Spinal cord (tissue), 10 donors: ENCODE results near the gene SQSTM1. TPM values are rescaled to one million over a fixed set of nuclear protein-coding genes. Genes with fewer than 3 reads are reported as not detected.

Experiments
- DNase-seq, 6 donors: peaks; one replicate each; pipeline versions ENCODE4 v3.0.0 to v3.0.0-alpha.2; 2013 to 2015; ENCODE audit warnings: low spot score in 6 of 6, low read depth in 4 of 6
- H3K27ac ChIP-seq: one replicate; pipeline ENCODE4 v1.5.1; 2013; ENCODE audit warnings: low read depth, low read length, control low read depth
- H3K27me3 ChIP-seq: one replicate; pipeline ENCODE4 v1.6.1; 2013; ENCODE audit warnings: low read length; ENCODE audit not compliant: control insufficient read depth, insufficient read depth
- H3K36me3 ChIP-seq: one replicate; pipeline ENCODE4 v1.6.1; 2013; ENCODE audit warnings: low read length; ENCODE audit not compliant: control insufficient read depth, insufficient read depth
- H3K4me1 ChIP-seq: one replicate; pipeline ENCODE4 v1.6.1; 2013; ENCODE audit warnings: low read length; ENCODE audit not compliant: control insufficient read depth, insufficient read depth
- H3K4me3 ChIP-seq: one replicate; pipeline ENCODE4 v1.5.1; 2013; ENCODE audit warnings: low read depth, low read length, control low read depth
- H3K9me3 ChIP-seq: one replicate; pipeline ENCODE4 v1.6.1; 2013; ENCODE audit warnings: low read length; ENCODE audit not compliant: control insufficient read depth, insufficient read depth
- WGBS: methylation state at CpG from one replicate; pipeline ENCODE4 v1.1.5; 2013; ENCODE audit warnings: missing lambda C conversion rate; ENCODE audit not compliant: insufficient coverage; 5-methylcytosine and 5-hydroxymethylcytosine counted together
- polyA plus RNA-seq, 2 donors: library from polyadenylated mRNA; unstranded; fragments of 120-200 nt; gene quantifications; one replicate each; pipeline ENCODE4 v1.2.1, GENCODE V29; 2013; ENCODE audit not compliant: insufficient read length in 2 of 2
- total RNA-seq, 2 donors: library from RNA; depleted of rRNA in 1 of 2; stranded (reverse); fragments of 120-200 nt in 1 of 2; fragments of >200 nt in 1 of 2; gene quantifications; one replicate each; pipeline versions ENCODE4 v1.2.3 to v1.2.4, GENCODE V29; 2013 to 2014
- donor health status: healthy.

Gene SQSTM1
- total and polyA plus RNA-seq, 4 donors, result 95.6 to 155 (median 119) TPM

DNA sequence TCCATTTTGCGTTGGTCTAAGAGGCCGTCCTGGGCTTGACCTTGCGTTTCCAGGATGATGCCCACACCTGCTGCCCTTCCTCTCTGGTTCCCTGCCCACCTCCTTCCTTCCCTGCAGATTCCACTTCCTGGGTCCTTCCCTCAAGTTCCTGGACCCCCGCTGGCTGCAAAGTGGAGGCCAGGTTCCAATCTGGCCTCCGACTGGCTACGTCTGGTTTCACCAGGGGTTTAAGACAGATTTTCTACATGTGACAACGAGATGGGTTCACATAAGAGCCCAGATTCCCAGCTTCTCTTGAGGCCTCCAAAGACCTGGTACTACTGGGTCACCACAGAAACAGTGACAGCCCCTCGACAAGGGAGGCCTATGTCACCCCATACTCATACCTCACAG, 16.2 kb upstream of the SQSTM1 start:
- peaks cover 52% of the 10 kb centered on the region for H3K36me3 ChIP-seq
- 91% methylated on average over 8 of the region's 8 CpGs for WGBS
- DNase-seq, result no peak
- no peaks in the 10 kb centered on the region for H3K9me3 ChIP-seq
- peaks cover 48% of the 10 kb centered on the region for H3K4me1 ChIP-seq
- no peaks in the 10 kb centered on the region for H3K27me3 ChIP-seq
- no peak overlapping the region for H3K27ac ChIP-seq
- H3K4me3 ChIP-seq, result no peak overlapping the region

DNA sequence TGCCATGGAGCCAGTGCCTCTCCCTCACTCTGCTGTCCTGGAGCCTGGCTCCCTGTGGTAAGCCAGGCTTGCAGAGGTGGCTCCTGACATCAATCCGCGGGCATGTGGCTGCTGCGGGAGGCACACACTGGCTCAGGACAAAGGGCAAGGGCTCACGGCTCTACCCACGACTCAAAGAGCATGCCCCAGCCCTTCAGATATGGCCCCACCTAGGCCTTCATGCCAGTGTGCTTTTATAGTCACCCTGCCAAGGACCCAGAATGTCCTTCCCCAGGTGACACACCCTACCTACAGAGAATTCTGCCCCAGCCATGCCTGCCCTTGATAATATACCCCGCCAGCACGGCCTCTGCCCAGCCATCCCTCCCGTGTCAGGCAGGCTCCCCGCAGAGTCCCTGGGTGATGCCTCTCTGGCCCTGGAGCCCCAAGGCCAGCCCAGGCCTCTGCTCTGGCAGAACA, 15.6 kb upstream of the SQSTM1 start:
- Histone ChIP-seq H3K27ac (no peak overlapping the region), H3K36me3 (peaks cover 47% of the 10 kb centered on the region), H3K9me3 (no peaks in the 10 kb centered on the region), H3K4me3 (peak overlapping the region; percentile 48), H3K4me1 (peaks cover 48% of the 10 kb centered on the region), H3K27me3 (no peaks in the 10 kb centered on the region)
- WGBS, result 61% methylated on average over 9 of the region's 9 CpGs
- no peak for DNase-seq

DNA sequence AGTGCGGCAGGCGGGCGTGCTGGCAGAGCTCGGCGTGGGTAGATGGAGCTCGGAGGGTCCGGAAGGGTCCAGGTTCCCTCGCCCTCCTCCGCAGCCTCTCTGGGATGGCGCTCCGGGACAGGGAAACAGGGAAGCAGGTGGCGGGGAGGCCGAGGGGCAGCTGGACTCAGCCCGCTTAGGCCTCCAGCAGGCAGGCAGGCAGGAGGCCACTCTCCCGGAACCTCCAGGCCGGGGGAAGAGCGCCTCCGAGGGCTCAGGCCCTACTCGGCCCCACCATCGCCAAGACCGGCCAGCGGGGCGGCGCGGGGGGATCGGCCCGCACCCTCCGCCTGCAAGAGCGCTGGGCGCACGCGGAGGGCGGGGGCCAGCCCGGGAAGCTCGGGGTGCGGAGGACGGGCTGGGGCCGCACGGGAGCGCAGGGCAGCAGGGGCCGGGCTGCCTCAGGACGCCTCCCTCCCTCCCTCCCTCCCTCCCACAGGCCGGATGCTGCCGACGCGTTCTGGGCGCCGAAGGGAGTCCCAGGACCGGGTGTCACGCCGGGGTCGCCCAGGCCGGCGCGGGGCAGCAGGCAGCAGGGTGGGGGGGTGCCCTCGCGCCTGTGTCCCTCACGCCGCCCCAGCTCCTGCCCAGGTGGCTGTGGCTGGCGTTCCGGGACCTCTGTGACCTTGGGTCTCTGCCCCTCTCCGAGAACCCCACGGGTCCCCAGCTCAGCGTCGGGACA, 15.0 kb upstream of the SQSTM1 start:
- no peak overlapping the region for H3K27ac ChIP-seq
- peaks cover 41% of the 10 kb centered on the region for H3K36me3 ChIP-seq
- WGBS, result 3% methylated on average over 56 of the region's 65 CpGs
- H3K4me3 ChIP-seq, result peak overlapping the region; percentile 48
- H3K27me3 ChIP-seq, result no peaks in the 10 kb centered on the region
- H3K9me3 ChIP-seq, result no peaks in the 10 kb centered on the region
- peaks cover 48% of the 10 kb centered on the region for H3K4me1 ChIP-seq
- DNase-seq, result peak in 1 of 6 donors; percentile 28

- WGBS, result under 1% methylated on average over 108 of the region's 108 CpGs
- no peaks in the 10 kb centered on the region for H3K9me3 ChIP-seq
- peak in 2 of 6 donors; percentile 89 to 91 for DNase-seq
- H3K27ac ChIP-seq, result peak within 1 kb of the TSS; percentile 86
- peaks cover 36% of the 10 kb centered on the region for H3K36me3 ChIP-seq
- H3K27me3 ChIP-seq, result no peaks in the 10 kb centered on the region
- H3K4me1 ChIP-seq, result peaks cover 48% of the 10 kb centered on the region
- H3K4me3 ChIP-seq, result peak within 1 kb of the TSS; percentile 65
Observed at GRCh38 chr5:179806250-179807048, 14.3 kb upstream of the SQSTM1 start, which contains the start of gene MGAT4B. TSS of gene MGAT4B (minus strand) at chr5:179806866. CDS start at chr5:179806583, 283 bp downstream.

- H3K36me3 ChIP-seq, result peaks cover 37% of the 10 kb centered on the region
- DNase-seq, result no peak
Observed at GRCh38 chr5:179812135-179812825, 8.4 kb upstream of the SQSTM1 start.

GRCh38 chr5:179812997-179813607, 7.6 kb upstream of the SQSTM1 start:
- peaks cover 20% of the 10 kb centered on the region for H3K4me1 ChIP-seq
- no peak overlapping the region for H3K27ac ChIP-seq
- WGBS, result 91% methylated on average over 5 of the region's 5 CpGs
- peaks cover 7% of the 10 kb centered on the region for H3K27me3 ChIP-seq
- no peak overlapping the region for H3K4me3 ChIP-seq
- no peak for DNase-seq
- H3K36me3 ChIP-seq, result peaks cover 34% of the 10 kb centered on the region
- no peaks in the 10 kb centered on the region for H3K9me3 ChIP-seq

More at GRCh38 chr5:179812135-179812825, 8.4 kb upstream of the SQSTM1 start:
- H3K4me3 ChIP-seq, result no peak overlapping the region
- 91% methylated on average over 27 of the region's 27 CpGs for WGBS
- H3K9me3 ChIP-seq, result no peaks in the 10 kb centered on the region
- no peak overlapping the region for H3K27ac ChIP-seq
- H3K4me1 ChIP-seq, result peaks cover 19% of the 10 kb centered on the region
- H3K27me3 ChIP-seq, result peaks cover 7% of the 10 kb centered on the region

GRCh38 chr5:179814090-179814489, 6.6 kb upstream of the SQSTM1 start:
- WGBS, result no CpG with 5 or more reads among the region's 3 CpGs
- Histone ChIP-seq H3K4me3 (no peak overlapping the region), H3K36me3 (peaks cover 38% of the 10 kb centered on the region), H3K4me1 (peaks cover 25% of the 10 kb centered on the region), H3K27me3 (peaks cover 7% of the 10 kb centered on the region), H3K27ac (no peak overlapping the region), H3K9me3 (no peaks in the 10 kb centered on the region)
- DNase-seq, result no peak

DNA sequence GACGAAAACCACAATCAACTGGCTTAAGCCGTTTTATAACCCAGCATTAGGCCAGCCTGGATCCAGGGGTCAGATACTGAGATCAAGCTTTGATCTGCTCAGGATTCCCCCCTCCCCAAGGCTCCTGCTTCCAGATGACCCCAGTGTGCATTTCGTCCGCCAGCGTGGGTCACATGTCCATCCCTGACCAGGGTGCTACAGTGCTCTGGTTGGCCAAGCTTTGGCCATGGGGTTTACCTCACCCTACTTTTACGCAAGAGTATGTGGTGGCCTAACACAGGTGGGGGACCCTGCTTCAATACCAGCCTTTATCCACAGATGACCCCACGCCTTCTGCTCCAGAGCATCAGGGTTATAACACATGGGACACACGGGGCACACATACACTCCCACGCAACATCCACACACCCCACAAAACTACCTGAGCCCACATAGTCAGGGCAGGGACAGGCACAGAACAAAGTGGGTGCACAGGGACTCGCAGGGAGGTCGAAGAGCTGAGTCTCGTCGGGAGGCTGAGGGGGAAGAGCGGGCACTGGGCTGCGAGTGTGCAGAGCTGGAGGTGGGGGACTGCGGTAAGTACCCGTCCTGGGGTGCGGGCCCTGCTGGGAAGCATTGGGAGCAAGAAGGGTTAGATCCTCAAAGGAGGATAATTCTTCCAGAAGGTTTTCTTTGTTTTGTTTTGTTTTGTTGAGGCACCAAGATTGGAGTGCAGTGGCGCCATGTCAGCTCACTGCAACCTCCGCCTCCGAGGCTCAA, 5.0 kb upstream of the SQSTM1 start:
- peaks cover 7% of the 10 kb centered on the region for H3K27me3 ChIP-seq
- no peak overlapping the region for H3K4me3 ChIP-seq
- H3K27ac ChIP-seq, result no peak overlapping the region
- H3K9me3 ChIP-seq, result no peaks in the 10 kb centered on the region
- H3K4me1 ChIP-seq, result peaks cover 39% of the 10 kb centered on the region
- peaks cover 38% of the 10 kb centered on the region for H3K36me3 ChIP-seq
- no peak for DNase-seq
- whole genome bisulfite sequencing, result 95% methylated on average over 19 of the region's 21 CpGs
